AG09309 (cell line): ENCODE measurements around the gene EPX.
"Not testable (repeated sequence)": the region's sequence is repeated elsewhere in the genome, so short reads cannot be mapped to it uniquely, and the experiment has no call there.

Experiments used
- DNase-seq: peaks from one replicate; pipeline ENCODE4 v3.0.0-alpha.2; 2010; ENCODE audit warnings: low read depth
- H3K4me3 ChIP-seq: 2 replicates; pipeline ENCODE4 v1.5.1; 2011; ENCODE audit warnings: mild to moderate bottlenecking, low read depth, low read length, moderate library complexity; ENCODE audit not compliant: control insufficient read depth
- CTCF ChIP-seq: IDR thresholded peaks from 2 replicates; pipeline ENCODE4 v1.5.1; 2011; ENCODE audit warnings: mild to moderate bottlenecking, low read depth, low read length, inconsistent platforms; ENCODE audit not compliant: insufficient read depth, control insufficient read depth; ENCODE audit errors: missing control alignments

Gene EPX, protein sequence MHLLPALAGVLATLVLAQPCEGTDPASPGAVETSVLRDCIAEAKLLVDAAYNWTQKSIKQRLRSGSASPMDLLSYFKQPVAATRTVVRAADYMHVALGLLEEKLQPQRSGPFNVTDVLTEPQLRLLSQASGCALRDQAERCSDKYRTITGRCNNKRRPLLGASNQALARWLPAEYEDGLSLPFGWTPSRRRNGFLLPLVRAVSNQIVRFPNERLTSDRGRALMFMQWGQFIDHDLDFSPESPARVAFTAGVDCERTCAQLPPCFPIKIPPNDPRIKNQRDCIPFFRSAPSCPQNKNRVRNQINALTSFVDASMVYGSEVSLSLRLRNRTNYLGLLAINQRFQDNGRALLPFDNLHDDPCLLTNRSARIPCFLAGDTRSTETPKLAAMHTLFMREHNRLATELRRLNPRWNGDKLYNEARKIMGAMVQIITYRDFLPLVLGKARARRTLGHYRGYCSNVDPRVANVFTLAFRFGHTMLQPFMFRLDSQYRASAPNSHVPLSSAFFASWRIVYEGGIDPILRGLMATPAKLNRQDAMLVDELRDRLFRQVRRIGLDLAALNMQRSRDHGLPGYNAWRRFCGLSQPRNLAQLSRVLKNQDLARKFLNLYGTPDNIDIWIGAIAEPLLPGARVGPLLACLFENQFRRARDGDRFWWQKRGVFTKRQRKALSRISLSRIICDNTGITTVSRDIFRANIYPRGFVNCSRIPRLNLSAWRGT

GRCh38 chr17:58192612-58193011 is at the start of gene EPX:
EPX (plus strand) TSS chr17:58192726; CDS start chr17:58192847, 121 bp downstream.
- no peak for TF ChIP-seq CTCF
- no peak within 1 kb of the TSS for H3K4me3 ChIP-seq
- DNase-seq = no peak

GRCh38 chr17:58143335-58143734 is 49.2 kb upstream of the EPX start:
- H3K4me3 ChIP-seq, DNase-seq: not testable (repeated sequence)

GRCh38 chr17:58144801-58145200 is 47.7 kb upstream of the EPX start:
- no peak for TF ChIP-seq CTCF
- H3K4me3 ChIP-seq = no peak overlapping the region
- no peak for DNase-seq

GRCh38 chr17:58147930-58148434 is 44.5 kb upstream of the EPX start, which contains the start of gene OR4D1:
OR4D1 (plus strand) TSS chr17:58148384; CDS start chr17:58155154, 6,770 bp downstream.
- no peak for DNase-seq
- H3K4me3 ChIP-seq = no peak within 1 kb of the TSS
- no peak for TF ChIP-seq CTCF

- DNase-seq = no peak
- H3K4me3 ChIP-seq = no peak overlapping the region
- no peak for TF ChIP-seq CTCF
Observed at GRCh38 chr17:58148609-58149008, 43.9 kb upstream of the EPX start.

- TF ChIP-seq CTCF = no peak
- no peak for DNase-seq
- H3K4me3 ChIP-seq = no peak overlapping the region
Observed at GRCh38 chr17:58150394-58150793, 42.1 kb upstream of the EPX start.

GRCh38 chr17:58153046-58153445 is 39.5 kb upstream of the EPX start:
- no peak for DNase-seq
- no peak overlapping the region for H3K4me3 ChIP-seq
- no peak for TF ChIP-seq CTCF
